Measurements from ENCODE around the gene ATG7.
"Not testable (repeated sequence)": the region's sequence is repeated elsewhere in the genome, so short reads cannot be mapped to it uniquely, and the experiment has no call there.

Gene ATG7

GRCh38 chr3:11304175-11304574 lies 32.0 kb downstream of the ATG7 start:
- DNase-seq, result no peak

- DNase-seq, result no peak
Observed at GRCh38 chr3:11305509-11305908, 33.3 kb downstream of the ATG7 start.

GRCh38 chr3:11306817-11307589 lies 34.8 kb downstream of the ATG7 start:
- no peak for DNase-seq

GRCh38 chr3:11307830-11308432 lies 35.7 kb downstream of the ATG7 start:
- DNase-seq, result no peak

DNA sequence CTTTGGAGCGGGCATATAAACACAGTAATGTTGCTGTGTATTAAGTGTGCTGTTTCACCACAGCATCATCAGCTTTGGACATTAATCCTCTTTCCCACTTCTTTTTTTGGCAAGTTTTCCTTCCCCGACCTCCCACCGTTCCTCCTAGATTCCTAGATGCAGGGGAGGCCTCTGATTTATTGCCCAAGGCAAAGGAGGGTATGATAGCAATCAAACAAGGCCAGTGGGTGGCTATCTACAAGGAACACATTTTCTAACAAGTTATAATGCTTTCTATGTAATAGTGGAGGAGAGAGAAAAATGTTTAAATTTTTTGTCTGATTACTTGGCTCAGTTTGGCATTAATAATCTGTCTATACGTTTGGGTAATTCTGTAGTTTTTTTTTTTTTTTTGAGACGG lies 38.1 kb downstream of the ATG7 start:
- no peak for DNase-seq

DNA sequence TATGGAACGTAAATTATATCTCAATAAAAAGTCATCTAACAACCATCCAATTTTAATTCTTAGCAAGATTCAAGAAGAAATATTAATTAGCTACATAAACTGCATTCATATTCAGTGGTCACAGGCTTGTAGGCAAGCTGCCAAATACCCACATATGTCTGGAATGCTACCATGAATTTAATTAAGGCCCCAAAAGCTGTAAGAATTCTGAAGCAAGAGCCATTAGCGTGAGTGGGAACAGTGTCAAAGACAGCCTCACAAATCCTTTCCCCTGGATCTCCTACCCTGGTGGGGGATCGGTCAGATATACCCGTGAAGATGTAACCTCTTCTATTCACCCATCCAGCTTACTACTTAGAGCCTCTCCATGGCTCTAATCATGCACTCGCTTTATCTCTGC lies 40.0 kb downstream of the ATG7 start:
- DNase-seq, result no peak

- no peak for DNase-seq
Observed at GRCh38 chr3:11317300-11317699, 45.1 kb downstream of the ATG7 start.

DNA sequence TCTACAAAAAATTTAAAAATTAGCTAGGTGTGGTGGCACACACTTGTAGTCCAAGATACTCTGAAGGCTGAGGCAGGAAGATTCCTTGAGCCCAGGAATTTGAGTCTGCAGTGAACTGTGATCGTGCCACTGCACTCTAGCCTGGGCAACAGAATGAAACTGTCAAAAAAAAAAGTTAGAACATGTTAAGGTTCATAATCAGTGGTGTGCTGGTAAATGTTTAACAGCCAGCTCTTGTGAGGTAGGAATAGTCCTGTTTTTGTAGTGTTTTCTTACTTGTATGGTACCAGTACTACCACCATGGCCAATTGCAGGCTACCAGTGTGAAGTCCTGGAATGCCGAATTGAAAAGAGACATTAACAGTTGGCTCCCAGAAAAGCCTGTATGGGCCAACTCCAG lies 50.7 kb downstream of the ATG7 start:
- DNase-seq, result no peak

DNA sequence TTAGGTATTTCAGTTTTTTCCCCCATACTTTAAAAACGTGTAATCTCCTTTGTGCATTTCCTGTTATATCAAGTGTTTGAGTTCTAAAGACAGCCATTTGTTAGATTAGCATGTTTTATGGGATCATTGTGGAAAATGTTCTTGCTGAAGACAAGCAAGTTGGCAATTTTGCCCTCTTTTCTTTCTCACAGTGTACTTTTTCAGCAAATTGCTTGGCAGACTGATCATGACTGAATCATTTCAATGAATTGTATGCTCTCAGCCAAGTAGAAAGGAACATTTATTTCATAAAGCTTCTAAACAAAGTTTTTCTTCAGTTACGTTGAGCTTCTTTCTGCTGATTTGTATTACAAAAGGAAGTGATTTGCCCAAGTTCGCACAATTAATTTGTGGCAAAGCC lies 51.6 kb downstream of the ATG7 start:
- no peak for DNase-seq

- no peak for DNase-seq
Observed at GRCh38 chr3:11327619-11328018, 55.4 kb downstream of the ATG7 start.

DNA sequence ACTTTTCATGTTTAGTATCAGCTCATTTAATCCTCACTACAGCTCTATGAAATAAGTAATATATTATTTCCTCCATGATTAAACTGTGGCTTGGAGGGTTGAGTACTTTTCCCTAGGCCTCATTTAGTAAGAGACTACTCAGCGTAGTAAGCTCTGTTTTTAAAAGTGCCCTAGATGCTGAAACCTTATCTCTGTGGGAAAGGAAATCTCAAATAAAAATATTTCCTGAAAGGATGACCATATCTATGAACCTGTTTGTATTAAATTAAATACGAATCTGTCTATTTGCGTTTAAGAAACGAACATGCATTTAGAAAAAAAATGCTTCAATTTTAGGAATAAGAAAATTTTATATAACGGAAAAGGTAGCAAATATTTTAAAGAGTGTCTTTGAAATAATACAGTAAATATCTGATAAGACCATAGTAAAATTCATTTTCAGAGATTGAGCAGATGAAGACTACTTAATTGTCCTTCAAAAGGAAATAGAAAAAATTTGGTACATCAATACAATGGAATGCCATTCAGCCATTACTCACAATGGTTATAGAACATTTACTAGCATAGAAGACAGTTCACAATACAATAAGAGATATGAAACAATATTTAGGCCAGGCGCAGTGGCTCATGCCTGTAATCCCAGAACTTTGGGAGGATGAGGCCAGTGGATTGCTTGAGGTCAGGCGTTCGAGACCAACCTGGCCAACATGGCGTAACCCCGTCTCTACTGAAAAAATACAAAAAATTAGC lies 56.2 kb downstream of the ATG7 start:
- DNase-seq, result no peak

GRCh38 chr3:11329777-11330176 lies 57.6 kb downstream of the ATG7 start:
- no peak for DNase-seq

GRCh38 chr3:11331101-11331500 lies 58.9 kb downstream of the ATG7 start:
- DNase-seq, result no peak

- peak; percentile 25 to 72 for DNase-seq
Observed at GRCh38 chr3:11335056-11335608, 62.9 kb downstream of the ATG7 start.

DNA sequence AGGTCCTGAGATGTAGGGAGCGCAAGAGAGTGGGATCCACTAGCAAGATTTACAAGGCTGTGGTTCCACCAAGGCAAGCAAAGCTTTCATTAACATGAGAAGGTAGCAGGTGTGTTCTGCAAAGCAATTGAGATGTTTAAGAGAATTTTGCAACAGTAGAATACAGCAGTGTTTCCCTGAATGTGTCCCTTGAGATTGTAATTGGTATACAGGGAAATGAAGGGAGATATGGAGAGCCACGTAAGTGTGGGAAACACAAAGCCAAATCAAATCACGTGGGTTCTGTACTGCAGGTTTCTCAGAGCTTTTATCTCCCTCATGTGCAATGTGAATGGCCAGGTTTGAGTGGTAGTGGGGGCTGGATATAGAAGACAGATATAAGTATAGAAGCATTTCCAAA lies 67.3 kb downstream of the ATG7 start:
- DNase-seq, result no peak

DNA sequence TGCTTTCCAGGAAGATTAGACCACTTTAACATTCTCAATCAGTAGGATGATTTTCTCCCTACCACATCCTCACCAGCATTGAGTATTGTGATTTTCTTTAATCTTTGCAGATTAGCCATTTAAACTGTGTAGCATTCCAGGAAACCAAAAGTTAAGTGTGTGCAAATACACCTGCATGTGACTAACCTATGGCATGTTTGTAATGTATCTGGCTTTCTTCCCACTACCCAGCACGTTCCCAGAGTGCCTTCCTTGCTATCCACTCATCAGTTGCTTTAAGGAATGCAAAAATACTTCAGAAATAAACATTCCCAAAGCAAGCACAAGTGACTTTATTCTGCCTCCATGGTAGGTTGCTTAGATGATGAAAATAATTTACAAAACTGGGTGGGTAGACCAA lies 74.2 kb downstream of the ATG7 start:
- DNase-seq, result no peak

GRCh38 chr3:11348877-11349276 lies 76.7 kb downstream of the ATG7 start:
- not testable (repeated sequence) for DNase-seq

GRCh38 chr3:11349446-11349845 lies 77.2 kb downstream of the ATG7 start:
- DNase-seq, result no peak

DNA sequence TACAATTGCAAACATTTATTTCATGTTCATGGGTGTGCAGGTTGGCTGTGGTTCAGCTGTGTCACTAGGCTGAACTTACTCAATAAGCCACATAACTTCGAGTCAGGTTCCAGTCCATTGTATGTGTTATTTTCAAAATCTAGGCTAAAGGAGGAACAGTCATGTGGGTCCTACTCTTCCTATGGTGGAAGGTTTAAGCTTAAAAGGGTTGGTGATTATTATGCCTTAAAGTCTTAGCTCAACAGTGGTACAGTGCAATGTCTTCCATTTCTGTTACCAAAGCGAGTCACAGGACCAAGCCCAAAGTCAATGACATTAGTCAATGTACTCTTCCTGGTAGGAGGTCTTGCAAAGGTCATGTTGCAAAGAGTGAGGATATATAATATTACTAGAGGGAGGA lies 78.2 kb downstream of the ATG7 start:
- no peak for DNase-seq

DNA sequence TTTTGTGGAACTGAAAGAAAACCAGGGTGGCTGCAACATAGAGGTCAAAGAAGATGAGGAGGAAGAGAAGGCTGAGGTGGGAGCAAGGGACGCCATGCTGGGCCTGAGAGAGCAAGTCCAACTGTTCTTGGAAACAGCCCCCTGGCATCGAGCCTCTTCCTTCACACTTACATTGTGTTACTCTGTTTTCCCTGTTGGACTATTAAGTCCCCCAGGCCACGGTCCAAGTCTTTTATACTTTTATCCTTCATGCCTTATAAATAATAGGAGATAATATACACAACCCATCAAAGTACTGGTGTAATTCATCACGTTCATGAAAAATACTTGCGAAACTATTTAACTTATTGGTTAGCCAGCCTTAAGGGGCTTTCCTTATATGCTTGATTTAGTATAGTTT lies 79.3 kb downstream of the ATG7 start:
- no peak for DNase-seq

DNA sequence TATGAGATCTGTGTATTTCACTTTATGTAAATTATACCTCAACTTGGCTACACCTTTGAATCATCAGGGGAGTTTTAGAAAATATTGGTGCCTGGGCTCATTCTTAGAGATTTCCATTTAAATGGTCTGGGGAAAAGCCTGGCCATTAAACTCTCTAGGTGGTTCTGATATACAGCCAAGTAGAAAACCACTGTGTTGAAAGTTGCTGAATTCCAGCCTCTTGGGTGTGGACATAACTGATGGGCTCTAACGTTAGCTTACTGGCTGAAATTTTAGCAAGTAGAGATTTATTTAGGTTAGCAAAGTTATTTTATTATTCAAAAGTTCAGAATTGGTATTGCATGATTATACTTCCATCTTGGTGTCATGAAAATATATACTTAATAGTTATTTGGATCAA lies 84.1 kb downstream of the ATG7 start:
- DNase-seq, result no peak

DNA sequence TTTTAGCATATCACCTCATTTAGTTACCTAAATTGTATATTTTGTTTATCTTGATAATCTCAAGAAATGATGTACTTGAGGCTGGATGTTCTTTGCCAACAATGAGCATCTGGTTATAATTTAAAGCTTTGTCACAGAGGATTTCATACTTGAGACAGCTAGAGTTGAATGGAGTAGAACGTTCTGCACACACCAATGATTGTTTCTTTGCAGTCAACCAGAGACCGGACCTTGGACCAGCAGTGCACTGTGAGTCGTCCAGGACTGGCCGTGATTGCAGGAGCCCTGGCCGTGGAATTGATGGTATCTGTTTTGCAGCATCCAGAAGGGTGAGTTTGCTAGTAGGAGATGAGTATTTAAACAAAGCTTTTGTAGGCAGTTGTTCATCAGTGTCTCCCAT lies 90.4 kb downstream of the ATG7 start:
- no peak for DNase-seq

DNA sequence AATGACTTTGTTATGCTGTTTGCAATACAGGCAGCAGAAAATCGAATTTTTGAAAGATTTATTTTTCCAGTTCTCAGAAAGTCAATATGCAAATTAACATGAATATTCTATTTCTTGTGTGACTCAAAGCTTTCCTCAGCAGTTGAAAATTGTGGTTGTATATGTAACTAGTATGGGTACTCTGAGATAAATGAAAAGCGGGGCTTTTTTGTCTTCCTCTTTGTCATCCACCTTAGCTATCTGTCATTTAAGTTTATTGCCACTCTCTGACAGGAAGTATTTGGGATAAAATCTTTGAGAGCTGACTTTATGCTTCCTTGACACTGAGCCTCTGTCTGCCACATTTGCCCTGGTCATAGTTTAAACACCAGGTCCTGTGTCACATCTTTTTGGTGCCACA lies 91.5 kb downstream of the ATG7 start:
- no peak for DNase-seq

GRCh38 chr3:11364181-11364580 lies 92.0 kb downstream of the ATG7 start:
- DNase-seq, result no peak
